Measurements from ENCODE around the gene GPR34.
"Not testable (repeated sequence)": the region's sequence is repeated elsewhere in the genome, so short reads cannot be mapped to it uniquely, and the experiment has no call there.

Gene GPR34, protein sequence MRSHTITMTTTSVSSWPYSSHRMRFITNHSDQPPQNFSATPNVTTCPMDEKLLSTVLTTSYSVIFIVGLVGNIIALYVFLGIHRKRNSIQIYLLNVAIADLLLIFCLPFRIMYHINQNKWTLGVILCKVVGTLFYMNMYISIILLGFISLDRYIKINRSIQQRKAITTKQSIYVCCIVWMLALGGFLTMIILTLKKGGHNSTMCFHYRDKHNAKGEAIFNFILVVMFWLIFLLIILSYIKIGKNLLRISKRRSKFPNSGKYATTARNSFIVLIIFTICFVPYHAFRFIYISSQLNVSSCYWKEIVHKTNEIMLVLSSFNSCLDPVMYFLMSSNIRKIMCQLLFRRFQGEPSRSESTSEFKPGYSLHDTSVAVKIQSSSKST

GRCh38 chrX:41688835-41689234 lies at the start of gene GPR34:
Gene GPR34 (plus strand): TSS chrX:41688973. CDS start chrX:41695634, 6,661 bp downstream.
- no peak for DNase-seq

DNA sequence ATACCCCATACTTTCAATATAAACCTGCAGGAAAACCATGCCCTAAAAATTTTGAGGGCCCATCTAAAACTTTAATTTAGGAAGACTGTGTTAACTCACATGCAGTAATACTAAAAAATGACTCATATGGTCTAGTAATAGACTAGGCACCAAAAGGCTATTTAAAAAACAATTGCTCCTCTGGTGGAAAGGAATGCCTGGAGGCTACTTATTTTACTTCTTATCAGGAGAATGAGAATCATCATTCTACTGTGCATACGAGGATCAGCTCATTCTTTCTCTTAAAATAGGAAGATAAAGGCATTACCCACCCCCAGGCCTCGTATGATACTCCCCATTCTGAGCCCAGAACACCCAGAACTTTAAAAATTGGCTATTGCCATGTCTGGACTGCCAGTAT lies 42.6 kb upstream of the GPR34 start:
- DNase-seq: not testable (repeated sequence)

- no peak for DNase-seq
Observed at GRCh38 chrX:41653125-41653524, 35.6 kb upstream of the GPR34 start.

- no peak for DNase-seq
Observed at GRCh38 chrX:41655101-41655500, 33.7 kb upstream of the GPR34 start.

DNA sequence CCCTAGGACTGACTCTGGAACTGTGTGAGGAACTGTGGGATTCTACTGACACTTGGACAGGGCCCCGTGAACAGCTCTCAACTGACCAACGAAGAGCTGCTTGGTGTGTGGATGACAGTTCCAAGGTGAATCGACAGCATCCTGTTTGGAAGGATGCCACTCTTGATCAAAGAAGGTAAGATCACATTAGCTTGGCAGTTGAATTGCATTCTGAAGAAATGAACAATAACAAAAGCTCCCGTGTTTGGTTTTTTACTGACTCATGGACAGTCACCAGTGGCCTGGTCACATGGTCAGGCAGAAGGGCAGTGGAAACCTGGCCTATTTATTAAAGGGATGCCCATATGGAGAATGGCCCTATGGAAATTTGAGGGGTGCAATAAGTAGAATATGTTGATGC lies 33.1 kb upstream of the GPR34 start:
- DNase-seq: no peak

DNA sequence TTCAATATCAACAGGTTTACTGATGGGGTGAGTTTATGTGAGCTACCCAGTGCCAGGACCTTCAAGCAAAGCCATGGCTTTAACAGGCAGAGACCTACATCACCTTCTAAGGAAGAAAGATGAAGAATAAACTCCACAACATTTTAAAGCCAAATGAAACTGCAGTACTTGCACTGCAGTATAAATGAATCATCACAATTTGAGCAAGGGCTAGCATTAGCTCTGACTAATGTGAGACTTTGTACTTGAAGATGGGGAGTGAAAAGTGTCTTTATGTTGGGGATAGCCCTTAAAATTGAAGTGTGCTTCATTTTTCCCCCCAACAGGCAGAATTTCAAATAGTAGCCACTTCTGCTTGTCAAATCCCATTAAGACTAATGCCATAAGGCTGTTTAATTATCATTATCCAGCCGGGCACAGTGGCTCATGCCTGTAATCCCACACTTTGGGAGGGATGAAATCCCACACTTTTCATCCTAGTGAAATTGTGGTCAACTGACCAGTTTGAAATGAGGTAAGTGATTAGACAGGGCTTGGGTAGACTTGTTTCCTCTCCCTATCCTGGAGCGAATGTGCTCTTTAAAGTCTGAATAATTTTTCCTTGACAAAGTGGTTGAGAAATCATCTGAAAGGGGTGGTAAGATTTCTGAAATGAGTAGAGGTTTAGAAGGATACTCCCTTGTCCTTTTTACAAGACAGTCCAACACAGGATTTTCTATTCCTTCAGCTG lies 27.2 kb upstream of the GPR34 start:
- DNase-seq: no peak

- no peak for DNase-seq
Observed at GRCh38 chrX:41664375-41664901, 24.3 kb upstream of the GPR34 start.

- DNase-seq: no peak
Observed at GRCh38 chrX:41664908-41665307, 23.9 kb upstream of the GPR34 start.

- DNase-seq: no peak
Observed at GRCh38 chrX:41665686-41666085, 23.1 kb upstream of the GPR34 start.

- no peak for DNase-seq
Observed at GRCh38 chrX:41666251-41666650, 22.5 kb upstream of the GPR34 start.

DNA sequence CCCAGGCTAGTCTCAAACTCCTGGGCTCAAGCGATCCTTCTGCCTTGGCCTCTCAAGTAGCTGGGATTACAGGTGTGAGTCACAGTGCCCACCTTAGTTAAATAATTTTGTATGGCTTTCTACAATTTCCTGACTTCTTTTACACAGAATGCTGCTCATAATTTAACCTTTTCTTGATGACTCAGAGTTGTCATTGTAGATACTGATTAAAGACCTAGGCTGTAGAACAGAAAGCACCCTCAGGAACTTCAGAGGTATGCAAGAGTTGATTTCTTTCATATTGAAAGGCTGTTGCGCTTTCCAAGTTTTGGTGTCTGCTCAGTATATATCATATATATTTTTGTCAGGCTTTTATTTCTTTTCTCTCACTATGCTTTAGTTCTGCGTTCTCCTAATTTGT lies 21.1 kb upstream of the GPR34 start:
- DNase-seq: no peak

DNA sequence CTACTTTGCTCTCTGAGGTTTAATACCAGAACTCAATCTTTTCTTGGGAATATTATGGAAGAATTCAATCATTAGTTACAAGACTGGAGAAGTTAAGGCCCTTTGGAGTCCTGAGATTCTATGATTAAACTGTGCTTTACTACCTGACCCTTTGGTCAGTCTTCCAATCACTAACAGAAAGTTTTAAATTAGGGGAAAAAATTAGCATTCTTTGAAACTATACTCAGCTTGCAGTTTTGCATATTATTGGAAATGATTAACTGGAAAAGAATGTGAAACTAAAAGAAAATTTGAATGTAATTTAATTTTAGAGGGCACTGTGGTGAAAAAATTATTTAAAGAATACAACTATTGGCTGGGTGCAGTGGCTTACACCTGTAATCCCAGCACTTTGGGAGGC lies 18.7 kb upstream of the GPR34 start:
- DNase-seq: no peak

- no peak for DNase-seq
Observed at GRCh38 chrX:41671082-41671481, 17.7 kb upstream of the GPR34 start.

GRCh38 chrX:41672643-41673042 lies 16.1 kb upstream of the GPR34 start:
- no peak for DNase-seq

GRCh38 chrX:41676361-41676760 lies 12.4 kb upstream of the GPR34 start:
- DNase-seq: not testable (repeated sequence)

DNA sequence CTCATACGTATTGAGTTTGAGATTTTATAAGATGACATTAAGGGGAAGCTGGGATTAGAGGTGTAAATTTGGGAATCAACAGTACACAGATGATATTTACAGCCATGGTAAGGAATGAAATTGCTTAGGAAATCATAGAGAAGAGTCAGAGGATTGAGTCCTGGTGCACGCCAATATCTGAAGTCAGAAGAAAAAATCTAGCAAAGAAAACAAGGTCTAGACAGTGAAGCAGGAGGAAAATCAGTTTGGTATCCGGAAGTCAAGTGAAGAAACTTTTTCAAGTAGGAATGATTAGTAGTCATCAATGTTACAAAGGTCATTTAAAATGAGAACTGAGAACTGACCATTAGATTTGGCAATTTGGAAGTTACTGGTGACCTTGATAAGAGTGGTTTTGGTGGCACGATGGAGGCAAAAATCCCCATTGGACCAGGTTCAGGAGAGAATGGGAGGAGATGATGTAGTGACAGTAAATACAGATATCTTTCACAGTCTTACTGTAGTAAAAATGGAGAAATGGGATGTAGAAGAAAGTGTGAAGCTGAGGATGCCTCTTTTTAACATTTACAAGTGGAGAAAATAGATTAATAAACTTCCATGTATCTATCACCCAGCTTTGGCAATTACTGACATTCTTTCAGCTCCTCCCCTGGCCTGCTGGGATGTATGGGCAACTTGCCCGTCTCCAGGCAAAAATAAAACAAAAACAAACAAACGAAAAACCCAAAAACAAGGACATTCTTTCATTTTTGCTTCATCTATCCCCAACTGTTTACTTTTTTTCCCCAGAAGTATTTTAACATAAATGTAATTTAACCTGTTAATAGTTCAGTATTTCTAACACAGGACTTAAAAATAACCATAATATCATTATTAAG lies 11.4 kb upstream of the GPR34 start:
- no peak for DNase-seq

DNA sequence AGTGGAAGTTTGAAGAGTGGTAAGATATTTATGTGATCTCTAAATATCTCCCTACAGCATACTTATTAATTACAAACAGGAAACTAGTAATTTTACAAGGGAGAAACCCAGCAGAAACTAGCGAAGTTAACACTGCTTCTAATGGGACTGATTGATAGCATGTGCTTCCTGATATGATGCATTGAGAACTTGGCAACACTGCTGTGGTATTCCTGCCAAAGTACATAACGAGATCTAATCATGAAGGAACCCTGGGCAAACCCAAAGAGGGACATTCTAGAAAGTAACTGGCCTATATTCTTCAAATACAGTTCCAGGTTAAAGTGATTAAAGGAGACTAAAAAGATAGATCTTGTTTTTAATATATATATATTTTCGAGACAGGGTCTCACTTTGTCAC lies 4.6 kb upstream of the GPR34 start:
- DNase-seq: no peak

DNA sequence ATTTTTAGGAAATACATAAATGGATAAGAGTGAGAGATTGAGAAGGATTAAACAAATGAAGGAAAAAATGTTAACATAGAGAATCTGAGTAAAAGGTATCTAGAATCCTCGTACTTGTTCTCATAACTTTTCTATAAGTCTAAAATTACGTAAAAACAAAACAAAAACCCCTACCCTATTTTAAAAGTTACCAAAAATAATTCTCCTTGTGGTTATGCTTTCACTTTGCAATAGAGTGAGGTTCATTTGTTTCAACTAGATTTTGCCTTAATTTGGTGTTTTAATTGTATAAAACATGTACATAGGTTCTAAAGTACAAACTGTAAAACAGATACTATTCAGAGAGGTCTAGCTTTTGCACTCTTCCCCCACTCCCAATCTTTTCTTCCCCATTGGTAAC lies 3.8 kb upstream of the GPR34 start:
- DNase-seq: no peak

DNA sequence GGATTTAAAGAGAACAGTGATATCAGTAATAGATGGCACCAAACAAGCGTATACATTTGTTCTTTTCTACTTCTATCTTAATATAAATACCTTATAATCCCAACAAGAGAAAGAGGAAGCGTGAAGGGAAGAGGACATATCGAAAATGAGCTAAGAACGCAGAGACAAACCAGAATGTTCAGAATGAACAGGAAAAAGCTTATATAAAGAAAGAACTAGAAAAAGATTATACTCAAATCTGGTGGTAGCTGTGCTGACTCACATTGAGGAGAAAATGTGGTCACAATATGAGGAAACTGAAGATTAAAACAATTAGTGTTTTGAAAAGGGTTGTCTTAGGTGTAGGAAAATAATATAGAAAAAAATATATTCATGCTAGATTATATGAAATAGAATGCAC lies 2.0 kb upstream of the GPR34 start:
- no peak for DNase-seq

GRCh38 chrX:41688156-41688555 lies 617 bp upstream of the GPR34 start:
- no peak for DNase-seq

DNA sequence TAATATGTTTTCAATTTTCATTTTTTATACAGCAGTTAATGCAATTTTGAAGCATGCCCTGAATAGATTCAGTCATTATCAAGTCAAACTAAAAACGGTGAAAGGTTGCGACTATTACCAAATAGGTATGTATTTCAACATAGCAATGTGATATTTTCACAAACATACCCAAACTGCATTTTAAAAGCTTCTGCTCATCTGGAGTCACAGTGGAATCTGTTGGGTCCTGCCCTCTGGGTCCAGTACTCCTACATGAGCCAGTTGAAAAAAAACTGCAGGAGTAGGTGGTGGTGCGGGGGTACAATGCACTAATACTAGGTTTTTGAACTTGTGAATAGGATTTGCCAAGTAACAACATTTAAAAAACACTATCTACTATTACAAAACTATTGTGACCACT lies 938 bp downstream of the GPR34 start:
- DNase-seq: no peak

- DNase-seq: no peak
Observed at GRCh38 chrX:41692162-41692749, 3.5 kb downstream of the GPR34 start.

- no peak for DNase-seq
Observed at GRCh38 chrX:41693024-41693423, 4.3 kb downstream of the GPR34 start.
